ENCODE measurements around the gene WWP2.

Gene WWP2

GRCh38 chr16:69893106-69893505 is 131.0 kb downstream of the WWP2 start:
- DNase-seq, result no peak

DNA sequence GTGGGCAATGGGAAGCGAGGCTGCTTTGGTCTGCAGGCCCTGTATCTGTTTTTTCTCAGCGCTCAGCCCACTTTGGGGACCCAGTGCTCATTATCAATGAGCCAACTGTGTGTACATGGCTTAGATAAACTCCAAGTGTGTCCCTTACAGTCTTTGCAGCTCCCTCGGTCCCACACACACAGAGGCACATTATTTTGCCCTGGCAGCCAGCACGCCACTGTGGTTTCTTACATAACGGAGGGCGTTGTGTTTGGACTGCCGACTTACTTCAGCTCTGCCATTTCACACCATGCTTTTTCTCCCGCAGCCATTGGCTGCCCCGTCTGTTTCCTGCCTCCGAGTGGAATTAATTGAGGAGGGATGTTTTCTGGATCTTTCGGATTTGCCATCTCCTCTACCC is 132.5 kb downstream of the WWP2 start:
- peak; percentile 18 for DNase-seq

DNA sequence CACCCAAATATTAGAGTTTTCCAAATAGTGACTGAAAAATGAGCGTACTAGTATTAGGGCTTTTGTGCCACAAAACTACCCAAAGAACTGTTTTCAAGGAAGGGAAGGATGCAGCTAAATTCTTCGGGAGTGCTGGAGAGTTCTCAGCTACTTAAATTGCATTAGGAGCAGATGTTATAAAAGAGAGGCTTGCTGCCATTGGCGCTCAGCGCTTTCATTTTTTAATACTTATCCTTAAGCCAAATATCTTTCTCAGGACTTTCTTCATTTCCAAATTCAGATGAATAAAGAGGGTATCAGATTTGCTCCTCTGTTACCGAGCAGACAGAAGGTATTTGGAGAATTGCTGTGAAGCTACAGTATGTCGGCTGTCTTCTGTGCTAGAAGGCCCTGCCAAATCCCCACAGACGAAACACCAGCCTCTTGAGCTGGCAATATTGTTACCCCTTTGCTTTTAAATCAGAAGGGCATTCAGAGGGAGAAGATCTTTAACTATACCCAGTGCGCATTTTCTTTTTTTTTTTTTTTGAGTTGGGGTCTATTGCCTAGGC is 141.8 kb downstream of the WWP2 start:
- no peak for DNase-seq

- peak; percentile 22 for DNase-seq
Observed at GRCh38 chr16:69904495-69905170, 142.5 kb downstream of the WWP2 start.

GRCh38 chr16:69905171-69905555 is 143.0 kb downstream of the WWP2 start:
- DNase-seq, result no peak

GRCh38 chr16:69906838-69907401 is 144.8 kb downstream of the WWP2 start:
- DNase-seq, result no peak

DNA sequence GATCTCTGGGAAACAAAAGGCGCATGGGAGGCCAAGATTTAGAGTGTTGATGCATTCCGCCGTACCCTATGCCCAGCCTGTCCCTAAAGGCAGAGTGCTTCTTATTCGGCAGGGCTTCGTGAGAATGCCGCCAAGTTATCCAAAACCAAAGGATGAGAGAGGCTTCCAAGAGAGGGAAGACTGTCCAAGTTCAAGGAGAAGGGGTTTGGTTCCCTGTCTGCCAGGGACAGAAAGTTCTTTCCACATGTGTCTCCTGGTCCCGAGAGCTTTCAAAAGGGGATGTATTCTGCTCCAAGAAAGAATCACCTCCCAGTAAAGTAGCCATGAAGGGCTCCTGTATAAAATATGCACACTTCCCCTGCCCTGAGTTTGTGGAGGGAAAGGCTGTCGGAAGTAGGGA is 146.9 kb downstream of the WWP2 start:
- DNase-seq, result no peak

- no peak for DNase-seq
Observed at GRCh38 chr16:69909760-69910159, 147.6 kb downstream of the WWP2 start.

GRCh38 chr16:69910964-69911363 is 148.8 kb downstream of the WWP2 start:
- DNase-seq, result no peak

GRCh38 chr16:69916462-69916861 is 154.3 kb downstream of the WWP2 start:
- no peak for DNase-seq

DNA sequence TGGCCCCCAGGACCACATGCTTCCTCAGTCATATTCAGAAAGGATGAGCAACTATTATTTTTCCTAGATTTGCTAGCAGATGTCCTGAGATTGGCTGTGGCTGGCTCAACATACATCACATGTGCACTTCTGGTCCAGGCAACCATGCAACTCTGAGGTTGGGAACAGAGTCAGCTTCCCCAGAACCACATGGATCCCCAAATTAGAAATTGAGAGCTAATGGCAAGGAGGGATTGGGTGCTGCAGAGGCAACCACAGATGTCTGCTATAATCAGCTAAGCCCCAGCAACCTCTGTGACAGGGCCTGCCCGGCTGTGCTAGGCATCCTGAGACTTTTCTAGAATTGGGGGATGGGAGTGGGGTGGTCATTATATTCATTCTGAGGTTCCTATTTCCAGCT is 155.2 kb downstream of the WWP2 start:
- no peak for DNase-seq

DNA sequence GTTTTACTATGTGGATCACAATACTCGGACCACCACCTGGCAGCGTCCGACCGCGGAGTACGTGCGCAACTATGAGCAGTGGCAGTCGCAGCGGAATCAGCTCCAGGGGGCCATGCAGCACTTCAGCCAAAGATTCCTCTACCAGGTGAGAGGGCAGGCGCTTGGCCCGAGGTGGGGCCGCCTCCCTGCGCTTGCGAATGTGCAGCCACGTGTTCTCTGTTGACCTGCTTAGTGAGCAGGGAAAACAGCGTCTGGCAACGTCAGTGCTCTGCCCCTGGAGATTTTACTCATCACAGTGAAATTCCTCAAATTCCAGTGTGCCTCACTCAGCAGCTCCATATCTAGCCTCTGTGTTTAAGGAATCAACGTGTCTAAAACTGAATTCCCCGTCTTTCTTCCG is 155.6 kb downstream of the WWP2 start:
- DNase-seq, result no peak

- no peak for DNase-seq
Observed at GRCh38 chr16:69918241-69918640, 156.1 kb downstream of the WWP2 start.

DNA sequence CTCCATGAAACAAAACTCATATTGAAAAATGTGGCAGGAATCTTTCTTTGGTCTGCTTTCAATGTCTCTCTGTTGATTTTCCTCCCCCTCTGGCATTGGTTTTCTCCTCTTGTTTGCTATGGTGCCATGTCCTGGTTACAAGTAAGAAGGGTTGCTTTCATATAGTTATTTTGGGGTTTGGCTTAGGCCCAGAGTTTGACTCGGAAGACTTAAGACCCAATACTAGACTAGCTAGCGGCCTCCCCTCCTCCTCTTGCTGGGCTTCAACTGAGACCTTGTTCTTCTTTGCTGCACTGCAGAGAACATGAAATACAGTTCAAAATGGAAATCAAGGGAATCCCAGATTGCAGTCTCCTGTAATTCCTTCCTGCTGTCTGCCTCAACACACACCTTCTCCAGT is 159.0 kb downstream of the WWP2 start:
- no peak for DNase-seq

GRCh38 chr16:69922200-69922599 is 160.1 kb downstream of the WWP2 start:
- DNase-seq, result no peak

DNA sequence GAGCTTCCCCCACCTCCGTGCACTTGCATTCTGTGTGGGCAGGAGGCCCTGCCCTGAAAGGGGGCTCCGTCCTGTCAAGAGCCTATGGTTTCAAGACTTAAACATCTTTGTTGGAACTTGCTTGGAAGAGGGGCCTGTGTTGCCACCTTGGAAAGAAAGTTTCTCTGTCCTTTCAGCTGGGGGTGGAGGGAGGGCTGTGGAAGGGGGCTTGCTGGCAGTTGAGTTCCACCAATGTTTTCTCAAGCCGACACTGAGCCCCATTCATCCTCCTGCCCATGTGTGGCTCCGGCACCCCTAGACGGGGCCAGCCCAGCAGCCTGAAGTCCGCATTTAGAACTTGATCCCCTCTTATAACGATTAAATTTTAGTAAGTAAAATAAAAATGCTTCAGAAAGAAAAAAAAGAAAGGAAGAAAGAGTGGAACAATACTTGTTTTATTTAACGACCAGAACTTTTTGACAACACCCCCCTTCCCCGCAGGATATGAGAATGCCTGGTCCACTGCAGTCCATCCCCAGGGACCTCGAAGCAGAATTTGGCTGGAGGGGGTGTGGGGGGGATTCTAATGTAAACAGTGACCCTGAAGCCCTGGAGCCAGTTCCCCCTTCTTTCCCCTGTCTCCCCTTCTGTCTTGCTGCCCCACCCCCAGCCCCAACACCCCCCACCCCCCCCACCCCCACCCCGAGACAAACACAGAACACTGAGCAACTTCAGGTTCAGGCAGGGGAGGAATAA is 162.1 kb downstream of the WWP2 start:
- no peak for DNase-seq

GRCh38 chr16:69924777-69925191 is 162.7 kb downstream of the WWP2 start:
- no peak for DNase-seq

- DNase-seq, result no peak
Observed at GRCh38 chr16:69925311-69925710, 163.2 kb downstream of the WWP2 start.

DNA sequence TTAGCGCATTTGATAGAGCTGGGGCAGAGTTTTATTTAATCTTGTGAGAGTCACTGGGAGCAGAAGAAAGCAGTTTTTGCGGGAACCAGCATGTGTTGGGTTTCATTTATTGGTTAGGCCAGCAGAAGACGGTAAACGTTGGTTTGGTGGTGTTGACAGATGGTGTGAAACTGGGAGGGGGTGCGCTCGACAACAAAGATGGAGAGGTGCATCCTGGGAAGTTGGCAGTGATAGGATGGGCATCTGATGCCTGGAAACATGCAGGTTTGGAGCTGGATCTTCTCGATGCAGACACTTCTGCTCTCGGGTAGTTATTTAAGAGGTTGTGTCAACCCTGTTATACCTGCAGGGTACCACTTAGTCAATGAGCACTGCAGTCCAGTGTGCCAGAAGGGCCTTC is 164.1 kb downstream of the WWP2 start:
- DNase-seq, result no peak

GRCh38 chr16:69927056-69927757 is 165.1 kb downstream of the WWP2 start:
- DNase-seq, result peak; percentile 13

DNA sequence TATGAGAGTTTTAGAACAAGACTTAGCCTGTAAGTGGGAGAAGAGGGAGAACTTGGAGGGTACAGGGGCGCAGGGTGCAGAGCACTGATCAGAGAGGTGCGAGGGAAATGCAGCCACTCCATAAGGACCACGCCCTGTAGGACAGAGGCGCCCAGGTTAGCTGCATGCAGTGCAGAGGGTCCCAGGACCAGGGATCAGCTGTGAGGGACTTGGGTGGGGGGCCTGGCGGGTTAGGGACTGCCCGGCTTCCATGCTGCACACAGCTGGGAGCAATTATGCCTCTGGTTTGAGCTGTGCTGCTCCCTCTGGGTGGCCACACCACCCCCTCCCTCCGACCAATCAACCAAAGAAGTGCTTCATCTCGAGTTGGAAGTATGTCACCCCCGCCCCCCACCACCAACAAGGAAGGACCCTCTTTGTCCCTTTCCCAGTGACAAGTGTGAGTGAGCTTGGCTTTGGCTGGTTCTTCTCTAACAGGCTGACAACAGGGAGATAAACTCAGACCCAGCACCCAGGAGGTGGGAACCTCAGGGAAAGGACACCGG is 166.8 kb downstream of the WWP2 start:
- DNase-seq, result no peak

DNA sequence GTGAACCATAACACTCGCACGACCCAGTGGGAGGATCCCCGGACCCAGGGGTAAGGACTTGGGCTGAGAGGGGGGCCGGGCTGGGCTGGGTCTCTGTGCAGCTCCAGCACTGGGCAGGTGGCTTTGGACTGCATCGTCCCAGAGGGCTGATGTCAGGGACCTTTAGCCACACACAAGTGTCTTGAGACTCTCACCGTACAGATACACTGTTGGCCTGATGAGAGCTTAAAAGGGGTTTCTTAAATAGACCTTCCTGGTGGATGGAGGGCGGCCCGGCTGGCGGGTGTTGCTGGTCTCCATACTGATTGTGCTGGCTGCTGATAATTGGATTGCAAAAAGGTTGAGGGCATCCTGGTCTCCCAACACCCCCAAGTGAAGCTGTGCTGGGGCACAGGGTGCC is 167.3 kb downstream of the WWP2 start:
- no peak for DNase-seq

DNA sequence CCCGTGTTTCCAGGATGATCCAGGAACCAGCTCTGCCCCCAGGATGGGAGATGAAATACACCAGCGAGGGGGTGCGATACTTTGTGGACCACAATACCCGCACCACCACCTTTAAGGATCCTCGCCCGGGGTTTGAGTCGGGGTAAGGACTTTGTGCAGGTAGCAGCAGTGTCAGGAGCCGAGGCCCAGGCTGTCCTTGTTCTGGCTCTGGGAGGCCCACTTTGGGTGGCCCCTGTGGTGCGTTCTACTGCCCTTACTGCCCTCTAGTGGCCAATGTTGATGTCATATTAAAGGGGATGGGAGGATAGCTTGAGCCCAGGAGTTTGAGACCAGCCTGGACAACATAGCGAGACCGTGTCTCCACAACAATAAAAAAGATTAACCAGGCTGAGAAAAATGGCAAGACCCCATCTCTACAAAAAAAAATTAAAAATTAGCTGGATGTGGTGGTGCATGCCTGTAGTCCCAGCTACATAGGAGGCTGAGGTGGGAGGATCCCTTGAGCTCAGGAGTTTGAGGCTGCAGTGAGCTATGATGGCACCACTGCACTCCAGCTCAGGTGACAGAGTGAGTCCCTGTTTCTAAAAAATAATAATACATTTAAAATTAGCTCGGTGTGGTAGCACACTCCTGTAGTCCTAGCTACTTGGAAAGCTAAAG is 168.1 kb downstream of the WWP2 start:
- DNase-seq, result peak; percentile 82

Measured in hematopoietic multipotent progenitor cell treated with erythropoietin and hydrocortisone succinate and interleukin-3 and kit ligand, for 4 days (in vitro differentiated cells).